Sigmoid colon (tissue), 7 donors: ENCODE measurements around the gene BCL3. TPM values are rescaled to one million over a fixed set of nuclear protein-coding genes. Genes with fewer than 3 reads are reported as not detected.
"Not testable (repeated sequence)": the region's sequence is repeated elsewhere in the genome, so short reads cannot be mapped to it uniquely, and the experiment has no call there.

Experiments
- DNase-seq: peaks from one replicate; pipeline ENCODE4 v3.0.0-alpha.2; 2019
- H3K27ac ChIP-seq, 4 donors: fragments of 200-600 bp; sonication (generic); one replicate each; pipeline ENCODE4 v1.5.1; 2016 to 2019; ENCODE audit warnings: mild to moderate bottlenecking in 1 of 4
- H3K27me3 ChIP-seq, 3 donors: fragments of 200-600 bp; sonication (generic); one replicate each; pipeline ENCODE4 v1.5.1; 2019; ENCODE audit warnings: mild to moderate bottlenecking in 1 of 3
- H3K36me3 ChIP-seq, 4 donors: fragments of 200-600 bp; sonication (generic); one replicate each; pipeline ENCODE4 v1.5.1; 2016 to 2019
- H3K4me1 ChIP-seq, 4 donors: fragments of 200-600 bp; sonication (generic); one replicate each; pipeline ENCODE4 v1.5.1; 2017 to 2019
- H3K4me3 ChIP-seq, 4 donors: fragments of 200-600 bp; sonication (generic); one replicate each; pipeline ENCODE4 v1.5.1; 2017 to 2019; ENCODE audit warnings: mild to moderate bottlenecking in 2 of 4, moderate library complexity in 1 of 4
- H3K9me3 ChIP-seq, 4 donors: fragments of 200-600 bp in 3 of 4; sonication (generic) in 3 of 4; one replicate each; pipeline versions ENCODE4 v1.5.1 to v1.6.1; 2013 to 2019
- EP300 ChIP-seq, 4 donors: sonication (generic); formaldehyde crosslinking; IDR thresholded peaks; one replicate each; pipeline ENCODE4 v1.6.1; 2017; ENCODE audit warnings: antibody characterized with exemption in 4 of 4
- POLR2A ChIP-seq, 2 donors: fragments of 450-650 bp; IDR thresholded peaks; one replicate each; pipeline ENCODE4 v1.6.1; 2016; ENCODE audit warnings: antibody characterized with exemption in 2 of 2, mild to moderate bottlenecking in 2 of 2, moderate library complexity in 2 of 2
- POLR2AphosphoS5 ChIP-seq, 4 donors: sonication (generic); formaldehyde crosslinking; IDR thresholded peaks; one replicate each; pipeline ENCODE4 v1.6.1; 2017; ENCODE audit warnings: antibody characterized with exemption in 4 of 4
- WGBS, 2 donors: extraction: QIAGEN DNeasy Blood & Tissue Kit; methylation state at CpG; one replicate each; pipeline ENCODE4 v1.1.7; 2013; 5-methylcytosine and 5-hydroxymethylcytosine counted together
- intact Hi-C: fragments of 100-400 bp; cut with DNase I; formaldehyde crosslinking; loops from one replicate; pipeline ENCODE4 v1.15.1; 2023
- polyA plus RNA-seq, 3 donors: library from polyadenylated mRNA; stranded (reverse); fragments of 200-250 nt; gene quantifications; one replicate each; pipeline ENCODE4 v1.2.3, GENCODE V29; 2013
- total RNA-seq, 4 donors: library from RNA; depleted of rRNA; stranded (reverse); fragments of >200 nt; gene quantifications; one replicate each; pipeline ENCODE4 v1.1.0, GENCODE V29; 2016
- TF ChIP-seq, protein P1 (sequence below), 4 experiments: fragments of 450-650 bp in 3 of 4; fragments of 200-600 bp in 1 of 4; IDR thresholded peaks; one replicate each; pipeline ENCODE4 v1.5.1; 2016 to 2019; ENCODE audit warnings: antibody characterized with exemption in 4 of 4, mild to moderate bottlenecking in 3 of 4, moderate library complexity in 2 of 4
- donor health status: healthy with polysubstance abuse.
- donor health status: Bipolar disorder and iron deficiency.
- donor health status: healthy.

The BCL3 gene
- total and polyA plus RNA-seq, 7 donors: 13.9 to 104 (median 44.4) TPM

GRCh38 chr19:44714597-44715169, 33.8 kb upstream of the BCL3 start:
- no peak for TF ChIP-seq POLR2AphosphoS5 (IDR thresholded peaks at IDR 0.05)
- TF ChIP-seq POLR2A (IDR thresholded peaks at IDR 0.05): no peak
- TF ChIP-seq, protein P1, sequence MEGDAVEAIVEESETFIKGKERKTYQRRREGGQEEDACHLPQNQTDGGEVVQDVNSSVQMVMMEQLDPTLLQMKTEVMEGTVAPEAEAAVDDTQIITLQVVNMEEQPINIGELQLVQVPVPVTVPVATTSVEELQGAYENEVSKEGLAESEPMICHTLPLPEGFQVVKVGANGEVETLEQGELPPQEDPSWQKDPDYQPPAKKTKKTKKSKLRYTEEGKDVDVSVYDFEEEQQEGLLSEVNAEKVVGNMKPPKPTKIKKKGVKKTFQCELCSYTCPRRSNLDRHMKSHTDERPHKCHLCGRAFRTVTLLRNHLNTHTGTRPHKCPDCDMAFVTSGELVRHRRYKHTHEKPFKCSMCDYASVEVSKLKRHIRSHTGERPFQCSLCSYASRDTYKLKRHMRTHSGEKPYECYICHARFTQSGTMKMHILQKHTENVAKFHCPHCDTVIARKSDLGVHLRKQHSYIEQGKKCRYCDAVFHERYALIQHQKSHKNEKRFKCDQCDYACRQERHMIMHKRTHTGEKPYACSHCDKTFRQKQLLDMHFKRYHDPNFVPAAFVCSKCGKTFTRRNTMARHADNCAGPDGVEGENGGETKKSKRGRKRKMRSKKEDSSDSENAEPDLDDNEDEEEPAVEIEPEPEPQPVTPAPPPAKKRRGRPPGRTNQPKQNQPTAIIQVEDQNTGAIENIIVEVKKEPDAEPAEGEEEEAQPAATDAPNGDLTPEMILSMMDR (IDR thresholded peaks at IDR 0.05): no peak
- no peak for TF ChIP-seq EP300 (IDR thresholded peaks at IDR 0.05)
- WGBS, 2 donors: 48 to 50% methylated on average over 2 of the region's 2 CpGs
- no peaks in the 10 kb centered on the region for H3K27me3 ChIP-seq
- H3K4me1 ChIP-seq: peaks cover 0 to 14% (median 14%) of the 10 kb centered on the region in 4 donors
- no peak overlapping the region for H3K4me3 ChIP-seq
- no peaks in the 10 kb centered on the region for H3K9me3 ChIP-seq
- H3K27ac ChIP-seq: no peak overlapping the region
- no peaks in the 10 kb centered on the region for H3K36me3 ChIP-seq
- intact Hi-C loops: no loop called here
- no peak for DNase-seq

GRCh38 chr19:44717603-44718002, 30.9 kb upstream of the BCL3 start:
- 85 to 91% methylated on average over 6 of the region's 6 CpGs for WGBS, 2 donors
- Histone ChIP-seq H3K27me3 (no peaks in the 10 kb centered on the region), H3K36me3 (no peaks in the 10 kb centered on the region), H3K9me3 (no peaks in the 10 kb centered on the region), H3K27ac (peak overlapping the region in 2 of 4 donors; percentile 74 to 79), H3K4me1 (peaks cover 0 to 19% (median 14%) of the 10 kb centered on the region in 4 donors), H3K4me3 (no peak overlapping the region)
- intact Hi-C loops: no loop called here
- no peak for TF ChIP-seq POLR2A (IDR thresholded peaks at IDR 0.05)
- no peak for TF ChIP-seq POLR2AphosphoS5 (IDR thresholded peaks at IDR 0.05)
- TF ChIP-seq, protein P1 (IDR thresholded peaks at IDR 0.05): no peak
- TF ChIP-seq EP300 (IDR thresholded peaks at IDR 0.05): no peak
- no peak for DNase-seq

DNA sequence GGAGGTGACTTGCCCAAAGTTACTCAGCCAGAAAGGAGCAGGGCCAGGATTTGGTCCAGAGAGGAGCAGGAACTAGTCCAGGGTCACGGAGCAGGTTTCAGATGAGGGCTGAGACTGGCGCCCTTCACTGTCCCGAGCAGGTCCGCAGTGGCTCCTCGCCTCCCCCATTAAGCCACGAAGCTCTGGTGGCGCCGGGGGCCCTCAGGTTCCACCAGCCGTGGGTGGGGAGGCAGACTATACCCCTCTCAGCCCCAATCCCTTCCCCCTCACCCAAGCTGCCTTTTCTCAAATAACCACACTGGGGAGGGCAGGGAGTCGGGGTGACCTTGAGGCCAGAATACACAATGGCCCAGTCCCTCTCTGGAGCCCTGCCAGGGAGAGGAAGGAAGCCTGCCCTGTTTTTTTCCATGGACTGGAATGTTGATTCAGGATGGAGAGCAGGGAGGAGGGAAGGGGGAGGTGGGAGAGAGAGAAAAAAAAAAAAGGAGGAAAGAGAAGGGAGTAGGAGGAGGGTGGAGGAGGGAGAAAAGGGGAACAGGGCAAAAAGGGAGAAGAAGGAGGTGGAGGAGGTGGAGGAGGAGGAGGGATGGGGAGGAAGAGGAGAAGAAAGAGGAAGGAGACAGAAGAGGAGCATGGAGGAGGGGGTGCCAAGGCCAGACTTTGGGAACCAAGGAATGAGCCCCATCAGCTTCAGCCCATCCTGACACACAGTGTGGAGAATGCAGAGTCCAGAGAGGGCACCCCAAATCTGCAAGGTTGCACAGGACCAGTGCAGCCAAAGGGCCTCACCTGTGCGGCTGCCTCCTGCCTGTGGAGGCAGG, 29.9 kb upstream of the BCL3 start:
- peak overlapping the region in 1 of 4 donors; percentile 21 for H3K4me3 ChIP-seq
- H3K9me3 ChIP-seq: no peaks in the 10 kb centered on the region
- TF ChIP-seq POLR2AphosphoS5 (IDR thresholded peaks at IDR 0.05) (peak in 2 of 4 donors; percentile 21 to 25), POLR2A (IDR thresholded peaks at IDR 0.05) (no peak)
- 14 to 43% methylated on average over 11 of the region's 11 CpGs for WGBS, 2 donors
- H3K36me3 ChIP-seq: no peaks in the 10 kb centered on the region
- DNase-seq: peak; percentile 83
- H3K27ac ChIP-seq: peak overlapping the region; percentile 61 to 79 (median 70)
- no peaks in the 10 kb centered on the region for H3K27me3 ChIP-seq
- H3K4me1 ChIP-seq: peaks cover 0 to 28% (median 15%) of the 10 kb centered on the region in 4 donors
- intact Hi-C loops: no loop called here

DNA sequence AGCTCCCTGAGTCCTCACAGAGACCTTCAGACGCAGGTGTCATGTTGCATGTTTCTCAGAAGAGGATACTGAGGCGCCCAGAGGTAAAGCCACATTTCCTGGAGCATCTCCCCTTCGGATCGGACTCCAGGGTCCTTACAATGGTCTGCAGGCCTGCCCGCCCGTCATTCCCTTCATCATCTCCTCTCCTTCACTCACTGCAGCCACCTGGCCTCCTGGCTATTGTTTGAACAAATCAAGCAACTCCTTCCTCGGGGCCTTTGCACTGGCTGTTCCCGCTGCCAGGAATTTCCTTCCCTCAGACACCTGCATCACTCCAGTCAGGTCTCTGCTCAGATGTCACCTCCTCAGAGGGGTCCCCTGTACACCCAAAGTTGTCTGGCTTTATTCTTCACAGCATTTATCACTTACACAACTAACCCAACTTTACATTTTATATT, 29.2 kb upstream of the BCL3 start:
- DNase-seq: no peak
- H3K27ac ChIP-seq: peak overlapping the region in 3 of 4 donors; percentile 61 to 79 (median 74)
- no peaks in the 10 kb centered on the region for H3K9me3 ChIP-seq
- no peaks in the 10 kb centered on the region for H3K27me3 ChIP-seq
- peaks cover 0 to 35% (median 20%) of the 10 kb centered on the region in 4 donors for H3K4me1 ChIP-seq
- no peaks in the 10 kb centered on the region for H3K36me3 ChIP-seq
- WGBS, 2 donors: 40 to 78% methylated on average over 8 of the region's 8 CpGs
- H3K4me3 ChIP-seq: no peak overlapping the region
- TF ChIP-seq POLR2A (IDR thresholded peaks at IDR 0.05) (no peak), POLR2AphosphoS5 (IDR thresholded peaks at IDR 0.05) (no peak), EP300 (IDR thresholded peaks at IDR 0.05) (no peak)
- TF ChIP-seq, protein P1 (IDR thresholded peaks at IDR 0.05): no peak
- intact Hi-C loops: no loop called here

DNA sequence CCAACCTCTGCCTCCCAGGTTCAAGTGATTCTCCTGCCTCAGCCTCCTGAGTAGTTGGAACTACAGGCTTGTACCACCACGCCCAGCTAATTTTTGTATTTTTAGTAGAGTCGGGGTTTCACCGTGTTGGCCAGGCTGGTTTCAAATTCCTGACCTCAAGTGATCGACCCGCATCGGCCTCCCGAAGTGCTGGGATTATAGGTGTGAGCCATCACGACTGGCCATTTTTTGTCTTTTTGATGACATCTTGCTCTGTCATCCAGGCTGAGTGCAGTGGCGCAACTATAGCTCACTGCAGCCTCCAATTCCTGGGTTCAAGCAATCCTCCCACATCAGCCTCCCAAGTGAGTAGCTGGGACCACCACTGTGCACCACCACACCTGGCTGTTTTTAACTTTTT, 28.1 kb upstream of the BCL3 start:
- H3K4me1 ChIP-seq: peaks cover 0 to 46% (median 31%) of the 10 kb centered on the region in 4 donors
- H3K27me3 ChIP-seq, H3K4me3 ChIP-seq, DNase-seq, intact Hi-C loops, H3K36me3 ChIP-seq, H3K27ac ChIP-seq, H3K9me3 ChIP-seq: not testable (repeated sequence)
- 85 to 94% methylated on average over 9 of the region's 9 CpGs for WGBS, 2 donors
